HTR-8/SVneo (cell line): Measurements from ENCODE around the gene PCSK4.

Source experiments
- DNase-seq: peaks from one replicate; pipeline ENCODE4 v3.0.0; 2011; ENCODE audit warnings: low spot score, mixed read lengths; ENCODE audit not compliant: insufficient read length
- FAIRE-seq: peaks from 2 replicates; lab custom pipeline; 2011; peaks lifted over from hg19 to GRCh38; lab: Jason Lieb, UNC

The PCSK4 gene

GRCh38 chr19:1474011-1474764 lies 16.0 kb downstream of the PCSK4 start:
- FAIRE-seq (no peak), DNase-seq (no peak)

GRCh38 chr19:1473085-1473851 lies 16.9 kb downstream of the PCSK4 start:
- DNase-seq (no peak), FAIRE-seq (no peak)

- FAIRE-seq = no peak
- DNase-seq = no peak
Observed at GRCh38 chr19:1472231-1473084, 17.7 kb downstream of the PCSK4 start.

- FAIRE-seq = no peak
- DNase-seq = peak; percentile 29
Observed at GRCh38 chr19:1471515-1472160, 18.5 kb downstream of the PCSK4 start.

- DNase-seq (peak; percentile 37), FAIRE-seq (no peak)
Observed at GRCh38 chr19:1471010-1471514, 19.1 kb downstream of the PCSK4 start.

- FAIRE-seq (no peak), DNase-seq (peak; percentile 63)
Observed at GRCh38 chr19:1470305-1471009, 19.7 kb downstream of the PCSK4 start.

- DNase-seq (no peak), FAIRE-seq (no peak)
Observed at GRCh38 chr19:1470055-1470304, 20.2 kb downstream of the PCSK4 start.

- DNase-seq = no peak
Observed at GRCh38 chr19:1469255-1470054, 20.7 kb downstream of the PCSK4 start.

GRCh38 chr19:1468821-1469254 lies 21.3 kb downstream of the PCSK4 start:
- no peak for DNase-seq
- FAIRE-seq = no peak

More at GRCh38 chr19:1469255-1470054, 20.7 kb downstream of the PCSK4 start:
- FAIRE-seq = no peak

GRCh38 chr19:1468274-1468820 lies 21.8 kb downstream of the PCSK4 start:
- DNase-seq (no peak), FAIRE-seq (no peak)

- no peak for DNase-seq
- no peak for FAIRE-seq
Observed at GRCh38 chr19:1467490-1468273, 22.5 kb downstream of the PCSK4 start.

GRCh38 chr19:1467215-1467489 lies 23.0 kb downstream of the PCSK4 start:
- no peak for DNase-seq
- FAIRE-seq = no peak

GRCh38 chr19:1466461-1467214 lies 23.5 kb downstream of the PCSK4 start:
- FAIRE-seq = no peak
- no peak for DNase-seq

- DNase-seq (no peak), FAIRE-seq (no peak)
Observed at GRCh38 chr19:1466018-1466460, 24.1 kb downstream of the PCSK4 start.

GRCh38 chr19:1465191-1466016 lies 24.7 kb downstream of the PCSK4 start:
- DNase-seq (no peak), FAIRE-seq (no peak)

GRCh38 chr19:1461862-1462261 lies 28.3 kb downstream of the PCSK4 start:
- DNase-seq = no peak
- FAIRE-seq = no peak
